GM18517 (cell line): Measurements from ENCODE around the gene ABTB1.
"Not testable (repeated sequence)": the region's sequence is repeated elsewhere in the genome, so short reads cannot be mapped to it uniquely, and the experiment has no call there.

Source experiments
- ATAC-seq: cut with Tn5 transposase; IDR thresholded peaks from one replicate; pipeline ENCODE4 v1.9.1; 2021; ENCODE audit warnings: mild to moderate bottlenecking, moderate library complexity; ENCODE audit not compliant: unreplicated experiment

ABTB1 gene

DNA sequence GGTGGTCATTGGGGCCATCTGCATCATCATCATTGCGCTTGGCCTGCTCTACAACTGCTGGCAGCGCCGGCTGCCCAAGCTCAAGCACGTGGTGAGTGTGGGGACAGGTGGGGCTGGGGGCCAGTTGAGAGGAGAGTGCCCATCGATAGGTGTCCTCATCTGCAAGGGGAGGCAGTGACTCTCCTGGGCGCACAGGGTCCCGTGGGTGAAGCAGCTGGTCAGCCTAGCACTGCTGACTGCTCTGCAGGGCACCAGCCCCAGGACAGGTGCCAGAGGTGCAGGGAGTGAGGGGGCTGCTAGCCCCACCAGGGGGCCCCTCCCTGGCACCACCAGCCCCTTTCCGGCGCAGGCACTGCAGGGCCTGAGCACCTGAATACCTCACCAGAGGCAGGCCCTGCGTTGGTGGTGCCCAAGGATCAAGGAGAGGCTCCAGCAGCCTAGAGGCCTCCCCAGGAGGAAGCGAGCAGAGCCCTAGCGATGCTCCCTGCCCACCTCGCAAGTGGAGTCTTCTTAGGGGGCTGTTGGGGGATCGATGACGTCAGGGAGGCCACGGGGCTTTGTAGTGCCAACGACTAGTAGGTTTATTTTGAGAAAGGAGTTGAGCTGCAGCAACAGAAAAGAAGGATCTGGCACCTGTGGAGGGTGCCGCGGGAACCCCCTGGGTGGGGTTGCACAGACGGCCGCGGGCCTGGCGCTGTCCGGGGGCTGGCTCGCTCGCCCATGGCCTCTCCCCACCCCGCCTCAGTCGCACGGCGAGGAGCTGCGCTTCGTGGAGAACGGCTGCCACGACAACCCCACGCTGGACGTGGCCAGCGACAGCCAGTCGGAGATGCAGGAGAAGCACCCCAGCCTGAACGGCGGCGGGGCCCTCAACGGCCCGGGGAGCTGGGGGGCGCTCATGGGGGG lies 976 bp upstream of the ABTB1 start:
- ATAC-seq, result peak; percentile 20

DNA sequence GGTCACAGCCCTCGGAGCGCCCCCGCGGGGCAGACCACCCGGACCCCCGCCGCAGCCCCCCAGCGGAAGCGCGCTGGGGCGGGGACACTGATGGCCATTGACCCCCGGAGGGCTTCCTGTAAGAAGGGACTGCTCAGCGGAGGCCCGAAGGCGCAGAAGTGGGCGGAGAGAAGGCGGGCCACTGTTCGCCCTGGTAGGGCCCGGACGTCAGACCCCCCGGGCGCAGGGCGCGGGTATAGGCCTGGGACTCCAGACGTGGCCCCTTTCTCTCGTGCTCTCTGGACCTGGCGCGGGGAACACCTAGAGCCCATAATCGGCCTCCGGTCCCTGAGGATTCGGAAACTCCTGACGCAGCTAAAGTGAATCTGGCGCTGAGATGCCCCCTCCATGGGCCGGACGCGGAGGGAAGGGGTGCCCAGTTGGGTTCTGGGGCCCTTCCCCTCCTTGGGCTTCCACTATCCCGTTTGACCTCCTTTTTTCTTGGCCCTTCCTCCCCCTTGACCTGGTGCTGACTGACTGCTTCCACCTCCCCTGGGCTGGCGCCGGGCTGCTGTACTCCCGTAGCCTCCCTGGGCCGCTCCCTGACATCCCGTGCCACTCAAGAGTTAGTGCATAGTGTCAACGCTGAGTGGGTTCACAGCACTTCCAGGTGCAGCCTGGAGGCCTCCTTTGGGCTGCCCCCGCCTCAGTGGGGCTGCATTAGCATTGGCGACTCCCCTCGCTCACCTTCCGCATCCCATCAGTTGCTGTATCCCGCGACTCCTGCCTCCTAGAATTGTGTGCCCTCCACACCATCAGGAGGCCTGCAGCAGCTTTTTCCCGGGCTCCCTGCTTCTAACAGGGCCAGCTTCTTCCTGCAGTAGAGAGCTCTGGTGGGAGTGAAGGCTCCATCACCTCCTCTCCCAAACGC lies 694 bp downstream of the ABTB1 start:
- peak; percentile 29 for ATAC-seq

- ATAC-seq, result no peak
These were observed 1.5 kb downstream of the ABTB1 start for GRCh38 chr3:127674101-127674721.

DNA sequence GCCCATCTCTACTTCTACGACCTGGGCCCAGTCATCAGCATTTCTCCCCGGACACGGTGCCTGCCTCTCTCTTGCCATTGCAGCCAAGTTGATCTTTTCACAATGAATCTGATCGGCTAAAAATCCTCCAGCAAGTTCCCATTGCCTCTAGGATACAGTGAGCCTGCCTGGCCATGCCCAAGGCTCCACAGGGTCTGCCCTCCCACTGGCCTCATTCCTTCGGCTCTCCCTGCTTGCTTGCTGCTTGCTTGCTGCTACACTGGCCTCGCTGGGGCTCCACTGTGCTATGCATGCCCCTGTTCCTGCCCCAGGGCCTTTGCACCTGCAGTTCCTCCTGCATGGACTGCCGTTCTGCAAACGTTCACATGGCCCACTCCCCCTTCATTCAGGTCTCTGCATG lies 2.0 kb downstream of the ABTB1 start:
- no peak for ATAC-seq

- no peak for ATAC-seq
These were observed 3.1 kb downstream of the ABTB1 start for GRCh38 chr3:127675651-127676391.

GRCh38 chr3:127676456-127676855 lies 3.7 kb downstream of the ABTB1 start:
- ATAC-seq, result no peak

DNA sequence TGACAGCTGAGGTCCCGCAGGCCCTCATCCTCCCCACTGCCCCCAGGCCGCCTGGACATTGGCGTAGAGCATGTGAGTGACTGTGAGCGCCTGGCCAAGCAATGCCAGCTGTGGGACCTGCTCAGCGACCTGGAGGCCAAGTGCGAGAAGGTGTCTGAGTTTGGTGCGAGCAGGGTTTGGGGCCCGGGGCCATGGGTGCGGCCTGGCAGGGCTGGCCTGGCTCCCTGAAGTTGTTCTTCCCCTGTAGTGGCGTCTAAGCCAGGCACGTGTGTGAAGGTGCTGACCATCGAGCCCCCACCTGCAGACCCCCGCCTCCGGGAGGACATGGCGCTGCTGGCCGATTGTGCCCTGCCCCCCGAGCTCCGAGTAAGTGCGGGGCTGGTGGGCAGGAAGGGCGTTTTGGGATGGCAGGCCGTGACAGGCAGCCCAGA lies 4.2 kb downstream of the ABTB1 start:
- ATAC-seq, result no peak

GRCh38 chr3:127677541-127678314 lies 5.0 kb downstream of the ABTB1 start:
- ATAC-seq, result no peak

GRCh38 chr3:127678315-127678599 lies 5.5 kb downstream of the ABTB1 start:
- ATAC-seq, result no peak

DNA sequence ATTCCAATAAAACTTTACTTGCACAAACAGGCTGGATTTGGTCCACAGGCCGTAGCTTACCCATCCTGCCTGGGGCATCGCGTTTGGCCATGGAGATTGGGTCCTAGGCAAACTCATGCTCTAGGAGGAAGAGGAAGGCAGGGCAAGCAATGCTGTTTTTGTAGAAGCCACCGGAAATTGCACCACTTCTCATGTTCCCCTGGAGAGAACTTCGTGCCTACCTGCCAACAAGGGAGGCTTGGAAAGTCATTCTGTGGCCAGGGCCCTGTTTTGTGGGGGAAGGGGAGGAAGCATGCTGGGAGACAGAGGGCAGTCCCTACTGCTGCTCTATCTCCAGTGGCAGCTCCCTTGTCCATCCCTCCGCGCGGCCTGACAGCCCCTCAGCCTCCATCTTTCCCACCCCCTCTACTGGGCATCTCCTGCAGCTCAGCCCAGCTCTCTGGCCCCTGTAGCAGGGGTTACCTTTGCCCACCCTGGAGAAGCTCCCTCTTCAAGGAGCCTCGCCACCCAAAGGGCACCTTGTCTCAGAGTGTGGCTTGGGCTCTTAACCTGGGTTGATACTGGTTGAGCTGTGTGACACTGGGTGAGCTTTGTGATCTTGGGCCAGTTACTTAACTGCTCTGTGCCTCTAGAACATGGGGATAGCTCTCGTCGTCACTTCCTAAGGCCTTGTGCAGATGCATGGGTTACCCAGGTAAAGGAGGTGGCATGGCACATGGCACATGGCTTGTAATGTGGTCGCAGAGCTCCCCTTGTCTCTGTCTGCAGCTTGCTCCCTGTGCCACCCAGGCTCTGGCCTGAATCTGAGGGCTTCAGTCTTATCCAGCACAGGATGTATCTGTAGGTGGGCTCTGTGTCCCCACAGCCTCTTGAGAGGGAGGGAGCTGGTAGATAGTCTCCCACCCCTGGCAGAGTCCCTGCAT lies 6.1 kb downstream of the ABTB1 start:
- ATAC-seq, result no peak

DNA sequence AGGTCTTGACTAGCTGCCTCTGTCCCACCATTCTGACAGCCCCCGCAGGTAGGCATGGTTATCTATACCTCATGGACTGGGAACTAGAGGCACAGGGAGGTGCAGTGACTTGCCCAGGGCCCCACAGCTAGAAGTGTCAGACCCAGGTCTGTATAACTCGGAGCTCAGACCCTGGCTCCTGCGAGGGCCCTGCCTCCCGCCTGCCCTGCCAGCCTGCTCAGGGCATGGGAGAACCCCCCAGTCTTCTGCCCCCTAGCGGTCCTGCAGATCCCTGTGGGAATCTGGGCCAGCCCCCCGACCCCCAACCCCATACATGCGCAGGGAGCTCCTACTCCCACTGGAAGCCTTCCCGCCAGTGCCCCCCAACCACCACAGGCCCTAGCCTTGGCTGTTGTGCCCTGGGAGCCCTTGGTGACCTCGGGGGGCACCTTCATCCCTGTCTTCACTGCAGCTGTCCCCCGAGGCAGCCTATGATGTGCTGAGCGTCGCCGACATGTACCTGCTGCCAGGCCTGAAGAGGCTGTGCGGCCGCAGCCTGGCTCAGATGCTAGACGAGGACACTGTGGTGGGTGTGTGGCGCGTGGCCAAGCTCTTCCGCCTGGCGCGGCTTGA lies 6.9 kb downstream of the ABTB1 start:
- ATAC-seq, result no peak

DNA sequence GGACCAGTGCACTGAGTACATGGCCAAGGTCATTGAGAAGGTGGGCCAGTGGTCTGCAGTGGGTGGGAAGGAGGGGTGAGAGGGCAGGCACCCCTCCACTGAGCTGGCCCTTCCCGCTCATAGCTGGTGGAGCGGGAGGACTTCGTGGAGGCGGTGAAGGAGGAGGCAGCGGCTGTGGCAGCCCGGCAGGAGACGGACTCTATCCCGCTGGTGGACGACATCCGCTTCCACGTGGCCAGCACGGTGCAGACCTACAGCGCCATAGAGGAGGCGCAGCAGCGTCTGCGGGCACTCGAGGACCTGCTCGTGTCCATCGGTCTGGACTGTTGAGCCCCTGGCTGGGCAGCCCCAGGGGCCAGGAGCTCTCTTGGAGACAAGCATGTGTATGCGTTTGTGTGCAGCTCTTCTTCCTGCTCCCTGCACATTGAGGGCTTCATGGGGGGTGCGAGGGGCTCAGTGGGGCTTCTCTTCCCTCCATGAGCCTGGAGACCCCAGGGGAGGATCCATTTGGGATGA lies 7.5 kb downstream of the ABTB1 start:
- ATAC-seq, result no peak

- ATAC-seq, result no peak
These were observed 8.1 kb downstream of the ABTB1 start for GRCh38 chr3:127680798-127681221.

DNA sequence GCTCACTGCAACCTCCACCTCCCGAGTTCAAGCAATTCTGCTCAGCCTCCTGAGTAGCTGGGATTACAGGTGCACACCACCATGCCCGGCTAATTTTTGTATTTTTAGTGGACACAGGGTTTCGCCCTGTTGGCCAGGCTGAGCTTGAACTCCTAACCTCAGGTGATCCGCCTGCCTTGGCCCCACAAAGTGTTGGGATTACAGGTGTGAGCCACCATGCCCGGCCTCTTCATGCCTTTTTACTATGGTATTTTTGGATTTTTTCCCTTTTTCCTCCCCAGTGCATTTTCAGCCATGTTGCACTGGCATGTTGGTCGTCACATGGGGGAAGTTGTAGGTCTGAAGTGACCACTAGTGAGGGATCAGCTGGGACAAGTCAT lies 9.4 kb downstream of the ABTB1 start:
- ATAC-seq, result not testable (repeated sequence)

DNA sequence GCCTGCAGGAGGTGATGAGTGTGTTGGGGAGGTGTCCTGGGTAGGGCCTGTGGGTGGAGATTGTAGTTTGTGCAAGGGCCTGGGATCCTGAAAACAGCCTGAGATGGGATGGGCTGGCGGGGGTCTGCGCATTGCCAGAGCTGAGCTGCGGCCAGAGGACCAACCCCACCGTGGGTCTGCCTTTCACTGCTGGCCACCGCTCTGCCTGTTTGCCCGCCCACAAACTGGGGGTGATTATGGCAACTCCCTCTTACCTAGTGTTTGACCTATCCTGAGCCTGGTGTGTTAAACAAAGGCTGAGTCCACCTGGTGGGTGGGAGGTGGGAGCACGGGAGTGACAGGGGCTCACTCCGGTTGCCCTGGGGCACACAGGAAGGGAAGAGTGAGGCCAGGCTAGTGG lies 9.8 kb downstream of the ABTB1 start:
- no peak for ATAC-seq

GRCh38 chr3:127684871-127685707 lies 12.3 kb downstream of the ABTB1 start:
- no peak for ATAC-seq

- ATAC-seq, result no peak
These were observed 13.2 kb downstream of the ABTB1 start for GRCh38 chr3:127685708-127686511.
